HepG2 (cell line): ENCODE measurements around the gene UNC5B. TPM values are rescaled to one million over a fixed set of nuclear protein-coding genes. Genes with fewer than 3 reads are reported as not detected.

ENCODE experiments used
- JUND ChIP-seq: sonication (generic); formaldehyde crosslinking; IDR thresholded peaks from 2 replicates; pipeline ENCODE4 v1.8.0; 2022; ENCODE audit warnings: mild to moderate bottlenecking, missing genetic modification reagents
- NFATC3 ChIP-seq: sonication (generic); formaldehyde crosslinking; IDR thresholded peaks from 2 replicates; pipeline ENCODE4 v1.5.1; 2020; ENCODE audit warnings: mild to moderate bottlenecking, missing genetic modification reagents
- ONECUT2 ChIP-seq: sonication (generic); formaldehyde crosslinking; IDR thresholded peaks from 2 replicates; pipeline ENCODE4 v1.4.0; 2020; ENCODE audit warnings: missing genetic modification reagents
- ZBTB2 ChIP-seq: sonication (generic); formaldehyde crosslinking; IDR thresholded peaks from 2 replicates; pipeline ENCODE4 v1.8.0; 2022; ENCODE audit warnings: low read depth, missing genetic modification reagents
- ZNF33A ChIP-seq: sonication (generic); formaldehyde crosslinking; IDR thresholded peaks from 2 replicates; pipeline ENCODE4 v1.5.1; 2020; ENCODE audit warnings: missing genetic modification reagents, mild to moderate bottlenecking, moderate library complexity, borderline replicate concordance
- polyA plus RNA-seq, 8 experiments: library from polyadenylated mRNA; depleted of rRNA in 3 of 8; stranded (reverse) in 7 of 8; unstranded in 1 of 8; fragments of >200 nt; fragmentation: Illumina TruSeq in 4 of 8; extraction: Trizol in 4 of 8; gene quantifications; 2 replicates each; pipeline versions ENCODE4 v1.2.1 to v1.2.3, GENCODE V29; 2011 to 2016; ENCODE audit warnings: low read depth in 4 of 8, missing spikeins in 1 of 8, mixed read lengths in 1 of 8; ENCODE audit not compliant: insufficient read depth in 1 of 8
- total RNA-seq, 5 experiments: library from RNA; depleted of rRNA; stranded (reverse); fragments of >200 nt; fragmentation: Illumina TruSeq; extraction: Trizol; gene quantifications; 2 replicates each; pipeline ENCODE4 v1.2.3, GENCODE V29; 2016; ENCODE audit warnings: low read depth in 1 of 5
- TF ChIP-seq, protein P1 (sequence below): sonication (generic); formaldehyde crosslinking; IDR thresholded peaks from 2 replicates; pipeline ENCODE4 v1.4.0; 2020; ENCODE audit warnings: missing genetic modification reagents
- TF ChIP-seq, protein P2 (sequence below): sonication (generic); formaldehyde crosslinking; IDR thresholded peaks from 2 replicates; pipeline ENCODE4 v1.8.1; 2022; ENCODE audit warnings: low read depth, mild to moderate bottlenecking, missing genetic modification reagents

Gene UNC5B
- total and polyA plus RNA-seq, 2 of the 13 experiments (the other 11 are each of a cell fraction or from before 2014, with no cell fraction given) = 0.07 TPM

DNA sequence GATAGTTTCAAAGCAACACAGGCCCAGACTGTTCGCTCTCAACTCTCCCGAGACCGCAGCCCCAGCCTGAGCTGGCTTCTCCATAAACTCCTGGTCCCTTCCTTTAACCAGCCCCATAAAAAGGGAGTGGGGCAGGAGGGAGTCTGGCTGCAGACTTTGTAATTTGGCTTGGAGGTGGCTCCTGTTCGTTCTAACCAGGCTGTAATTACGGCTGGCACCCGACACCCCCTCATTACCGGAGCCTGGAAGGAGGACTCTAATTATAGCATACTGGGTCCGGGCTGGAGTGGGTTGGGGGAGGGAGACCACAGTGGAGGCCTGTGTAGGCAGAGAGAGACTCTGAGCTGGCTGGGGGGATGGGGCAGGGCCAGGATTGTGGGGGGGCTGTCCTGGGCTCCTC lies 49.7 kb downstream of the UNC5B start (continued):
- TF ChIP-seq, protein P1, sequence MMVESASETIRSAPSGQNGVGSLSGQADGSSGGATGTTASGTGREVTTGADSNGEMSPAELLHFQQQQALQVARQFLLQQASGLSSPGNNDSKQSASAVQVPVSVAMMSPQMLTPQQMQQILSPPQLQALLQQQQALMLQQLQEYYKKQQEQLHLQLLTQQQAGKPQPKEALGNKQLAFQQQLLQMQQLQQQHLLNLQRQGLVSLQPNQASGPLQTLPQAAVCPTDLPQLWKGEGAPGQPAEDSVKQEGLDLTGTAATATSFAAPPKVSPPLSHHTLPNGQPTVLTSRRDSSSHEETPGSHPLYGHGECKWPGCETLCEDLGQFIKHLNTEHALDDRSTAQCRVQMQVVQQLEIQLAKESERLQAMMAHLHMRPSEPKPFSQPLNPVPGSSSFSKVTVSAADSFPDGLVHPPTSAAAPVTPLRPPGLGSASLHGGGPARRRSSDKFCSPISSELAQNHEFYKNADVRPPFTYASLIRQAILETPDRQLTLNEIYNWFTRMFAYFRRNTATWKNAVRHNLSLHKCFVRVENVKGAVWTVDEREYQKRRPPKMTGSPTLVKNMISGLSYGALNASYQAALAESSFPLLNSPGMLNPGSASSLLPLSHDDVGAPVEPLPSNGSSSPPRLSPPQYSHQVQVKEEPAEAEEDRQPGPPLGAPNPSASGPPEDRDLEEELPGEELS (CRISPR knock-in tag) = no peak
- TF ChIP-seq, protein P2, sequence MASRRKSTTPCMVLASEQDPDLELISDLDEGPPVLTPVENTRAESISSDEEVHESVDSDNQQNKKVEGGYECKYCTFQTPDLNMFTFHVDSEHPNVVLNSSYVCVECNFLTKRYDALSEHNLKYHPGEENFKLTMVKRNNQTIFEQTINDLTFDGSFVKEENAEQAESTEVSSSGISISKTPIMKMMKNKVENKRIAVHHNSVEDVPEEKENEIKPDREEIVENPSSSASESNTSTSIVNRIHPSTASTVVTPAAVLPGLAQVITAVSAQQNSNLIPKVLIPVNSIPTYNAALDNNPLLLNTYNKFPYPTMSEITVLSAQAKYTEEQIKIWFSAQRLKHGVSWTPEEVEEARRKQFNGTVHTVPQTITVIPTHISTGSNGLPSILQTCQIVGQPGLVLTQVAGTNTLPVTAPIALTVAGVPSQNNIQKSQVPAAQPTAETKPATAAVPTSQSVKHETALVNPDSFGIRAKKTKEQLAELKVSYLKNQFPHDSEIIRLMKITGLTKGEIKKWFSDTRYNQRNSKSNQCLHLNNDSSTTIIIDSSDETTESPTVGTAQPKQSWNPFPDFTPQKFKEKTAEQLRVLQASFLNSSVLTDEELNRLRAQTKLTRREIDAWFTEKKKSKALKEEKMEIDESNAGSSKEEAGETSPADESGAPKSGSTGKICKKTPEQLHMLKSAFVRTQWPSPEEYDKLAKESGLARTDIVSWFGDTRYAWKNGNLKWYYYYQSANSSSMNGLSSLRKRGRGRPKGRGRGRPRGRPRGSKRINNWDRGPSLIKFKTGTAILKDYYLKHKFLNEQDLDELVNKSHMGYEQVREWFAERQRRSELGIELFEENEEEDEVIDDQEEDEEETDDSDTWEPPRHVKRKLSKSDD = no peak
- TF ChIP-seq JUND (CRISPR knock-in tag) (no peak), NFATC3 (no peak), ONECUT2 (CRISPR knock-in tag) (no peak), ZNF33A (CRISPR knock-in tag) (no peak), ZBTB2 (no peak)
